Brain microvascular endothelial cell (primary cell): ENCODE data around the gene ANKDD1B.
"Not testable (repeated sequence)": the region's sequence is repeated elsewhere in the genome, so short reads cannot be mapped to it uniquely, and the experiment has no call there.

Experiments
- DNase-seq: peaks from one replicate; pipeline ENCODE4 v3.0.0-alpha.2; 2020
- H3K27ac ChIP-seq: fragments of 250-450 bp; sonication (Bioruptor Pico); 2 replicates; pipeline ENCODE4 v1.5.1; 2020; ENCODE audit warnings: mild to moderate bottlenecking, moderate library complexity
- H3K27me3 ChIP-seq: fragments of 250-450 bp; sonication (Bioruptor Pico); replicated peaks from 2 replicates; pipeline ENCODE4 v1.5.1; 2020; ENCODE audit warnings: mild to moderate bottlenecking
- H3K36me3 ChIP-seq: fragments of 250-450 bp; sonication (Bioruptor Pico); replicated peaks from 2 replicates; pipeline ENCODE4 v1.5.1; 2020; ENCODE audit warnings: mild to moderate bottlenecking
- H3K4me3 ChIP-seq: 2 replicates; pipeline ENCODE4 v1.5.1; 2011; ENCODE audit warnings: low read depth, mild to moderate bottlenecking, control low read depth, low read length, moderate library complexity
- in situ Hi-C: cut with HindIII; loops from 2 replicates; pipeline ENCODE4 v1.10.0; 2017; ENCODE audit warnings: low sequenced_read_pairs, low pct_ligation_motif_present
- TF ChIP-seq, protein P1 (sequence below): IDR thresholded peaks from 2 replicates; pipeline ENCODE4 v1.5.1; 2011; ENCODE audit warnings: low read depth, mild to moderate bottlenecking, moderate library complexity, low read length, control low read depth, inconsistent platforms; ENCODE audit errors: missing control alignments

Gene ANKDD1B

DNA sequence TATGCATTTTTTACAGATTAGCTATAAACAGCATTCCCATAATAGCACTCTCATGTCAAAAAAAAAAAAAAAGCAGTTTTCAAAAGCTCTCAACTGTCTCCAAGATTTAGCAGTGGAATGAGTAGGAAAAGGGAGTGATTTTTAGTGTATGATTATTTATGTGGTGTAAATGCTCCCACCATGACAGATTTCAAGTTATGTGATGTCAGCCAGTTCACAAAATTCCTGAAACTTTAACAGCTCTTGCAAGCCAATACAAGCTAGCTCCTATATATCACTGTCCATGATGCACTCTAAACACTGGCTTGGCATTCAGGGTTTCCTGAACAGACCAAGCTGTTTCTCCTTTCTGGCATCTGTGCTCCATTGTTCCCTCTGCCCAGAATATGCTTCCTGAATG is 7.9 kb upstream of the ANKDD1B start:
- no peak for DNase-seq
- in situ Hi-C loops, result no loop called here

DNA sequence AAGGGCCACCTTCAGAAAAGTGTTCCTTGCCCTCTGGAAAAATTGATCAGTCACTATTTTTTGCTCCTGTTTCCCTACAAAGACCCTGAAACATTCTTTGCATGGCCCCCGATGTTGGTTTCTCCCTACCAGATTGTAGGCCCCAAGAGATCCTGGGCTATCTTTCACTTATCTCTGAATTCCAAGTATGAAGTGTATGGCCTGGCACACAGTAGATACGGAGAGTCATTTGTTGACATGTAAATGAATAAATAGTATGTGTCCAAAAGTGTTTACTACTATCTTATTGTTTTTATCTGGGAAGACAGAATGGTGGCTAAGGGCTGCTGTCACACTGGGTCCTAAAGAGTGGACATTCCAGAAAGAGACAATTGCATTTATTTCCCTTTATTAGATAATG is 7.4 kb upstream of the ANKDD1B start:
- TF ChIP-seq, protein P1, sequence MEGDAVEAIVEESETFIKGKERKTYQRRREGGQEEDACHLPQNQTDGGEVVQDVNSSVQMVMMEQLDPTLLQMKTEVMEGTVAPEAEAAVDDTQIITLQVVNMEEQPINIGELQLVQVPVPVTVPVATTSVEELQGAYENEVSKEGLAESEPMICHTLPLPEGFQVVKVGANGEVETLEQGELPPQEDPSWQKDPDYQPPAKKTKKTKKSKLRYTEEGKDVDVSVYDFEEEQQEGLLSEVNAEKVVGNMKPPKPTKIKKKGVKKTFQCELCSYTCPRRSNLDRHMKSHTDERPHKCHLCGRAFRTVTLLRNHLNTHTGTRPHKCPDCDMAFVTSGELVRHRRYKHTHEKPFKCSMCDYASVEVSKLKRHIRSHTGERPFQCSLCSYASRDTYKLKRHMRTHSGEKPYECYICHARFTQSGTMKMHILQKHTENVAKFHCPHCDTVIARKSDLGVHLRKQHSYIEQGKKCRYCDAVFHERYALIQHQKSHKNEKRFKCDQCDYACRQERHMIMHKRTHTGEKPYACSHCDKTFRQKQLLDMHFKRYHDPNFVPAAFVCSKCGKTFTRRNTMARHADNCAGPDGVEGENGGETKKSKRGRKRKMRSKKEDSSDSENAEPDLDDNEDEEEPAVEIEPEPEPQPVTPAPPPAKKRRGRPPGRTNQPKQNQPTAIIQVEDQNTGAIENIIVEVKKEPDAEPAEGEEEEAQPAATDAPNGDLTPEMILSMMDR, result no peak
- no peak for DNase-seq
- no peaks in the 10 kb centered on the region for H3K27me3 ChIP-seq
- H3K36me3 ChIP-seq, result no peaks in the 10 kb centered on the region
- in situ Hi-C loops, result no loop called here
- peak overlapping the region; percentile 86 for H3K27ac ChIP-seq
- no peak overlapping the region for H3K4me3 ChIP-seq

More for the DNA sequence above, 7.9 kb upstream of the ANKDD1B start:
- TF ChIP-seq, protein P1, result no peak
- H3K27me3 ChIP-seq, result no peaks in the 10 kb centered on the region
- H3K27ac ChIP-seq, result peak overlapping the region; percentile 86
- no peaks in the 10 kb centered on the region for H3K36me3 ChIP-seq
- no peak overlapping the region for H3K4me3 ChIP-seq

DNA sequence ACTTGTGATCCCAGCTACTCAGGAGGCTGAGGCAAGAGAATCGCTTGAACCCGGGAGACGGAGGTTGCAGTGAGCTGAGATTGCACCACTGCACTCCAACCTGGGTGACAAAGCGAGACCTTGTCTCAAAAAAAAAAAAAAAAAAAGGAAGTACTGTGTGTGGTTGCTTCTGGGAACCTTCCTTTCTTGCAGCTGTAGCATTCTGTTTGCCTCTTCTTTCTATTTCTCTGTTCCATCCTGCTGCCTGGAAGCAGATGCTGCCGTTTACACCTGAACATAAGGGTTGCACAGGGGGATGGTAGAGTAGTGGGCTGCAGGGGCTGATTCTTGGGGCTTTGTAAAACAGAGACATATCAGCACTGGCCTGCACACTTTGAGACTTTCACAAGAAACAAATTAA is 3.9 kb upstream of the ANKDD1B start:
- in situ Hi-C loops, H3K27ac ChIP-seq, DNase-seq, H3K36me3 ChIP-seq, H3K4me3 ChIP-seq, H3K27me3 ChIP-seq: not testable (repeated sequence)

DNA sequence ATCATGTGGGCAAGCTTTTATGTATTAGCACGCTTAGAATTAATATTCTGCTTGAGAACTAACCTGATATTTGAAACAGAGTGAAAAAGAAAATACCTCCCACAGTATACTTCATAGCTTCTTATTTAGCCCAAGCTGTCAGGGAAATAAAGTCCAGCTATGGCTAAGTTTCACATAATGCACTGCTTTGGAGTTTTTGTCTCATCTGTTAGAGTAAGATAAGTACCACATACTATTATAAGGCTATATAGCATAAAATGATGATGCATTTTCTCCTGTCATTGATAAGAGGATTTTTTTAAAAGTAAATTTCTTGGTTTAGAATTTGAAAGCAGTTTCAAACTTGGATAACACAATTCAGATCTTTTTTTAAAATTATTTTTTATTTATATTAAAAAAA is 2.4 kb upstream of the ANKDD1B start:
- TF ChIP-seq, protein P1, result no peak
- in situ Hi-C loops, result no loop called here
- Histone ChIP-seq H3K27me3 (no peaks in the 10 kb centered on the region), H3K27ac (no peak overlapping the region), H3K4me3 (no peak overlapping the region), H3K36me3 (no peaks in the 10 kb centered on the region)
- DNase-seq, result no peak

DNA sequence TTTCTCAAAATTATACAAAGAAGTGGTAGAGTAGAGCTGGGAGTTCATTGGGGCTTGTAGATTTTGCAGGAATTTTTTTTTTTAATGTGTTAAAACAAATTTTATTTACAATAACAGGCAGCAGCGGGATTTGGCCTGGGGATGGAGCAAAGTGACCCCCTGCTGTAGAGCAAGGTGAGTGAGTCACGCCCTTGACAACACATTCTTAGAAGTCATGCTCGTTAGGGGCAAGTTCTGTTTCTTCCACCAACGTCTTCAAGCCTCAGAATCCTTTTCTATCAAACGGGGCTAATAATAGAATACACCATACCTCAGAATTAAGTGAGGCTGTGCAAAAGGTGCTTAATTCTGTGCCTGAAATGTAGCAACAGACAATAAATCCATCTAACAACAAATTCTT is 1.1 kb upstream of the ANKDD1B start:
- DNase-seq, result no peak
- Histone ChIP-seq H3K4me3 (no peak overlapping the region), H3K36me3 (no peaks in the 10 kb centered on the region), H3K27me3 (no peaks in the 10 kb centered on the region), H3K27ac (no peak overlapping the region)
- in situ Hi-C loops, result no loop called here
- TF ChIP-seq, protein P1, result no peak

DNA sequence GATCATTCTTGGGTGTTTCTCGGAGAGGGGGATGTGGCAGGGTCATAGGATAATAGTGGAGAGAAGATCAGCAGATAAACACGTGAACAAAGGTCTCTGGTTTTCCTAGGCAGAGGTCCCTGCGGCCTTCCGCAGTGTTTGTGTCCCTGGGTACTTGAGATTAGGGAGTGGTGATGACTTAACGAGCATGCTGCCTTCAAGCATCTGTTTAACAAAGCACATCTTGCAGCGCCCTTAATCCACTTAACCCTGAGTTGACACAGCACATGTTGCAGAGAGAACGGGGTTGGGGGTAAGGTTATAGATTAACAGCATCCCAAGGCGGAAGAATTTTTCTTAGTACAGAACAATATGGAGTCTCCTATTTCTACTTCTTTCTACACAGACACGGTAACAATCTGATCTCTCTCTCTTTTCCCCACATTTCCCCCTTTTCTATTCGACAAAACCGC is 368 bp upstream of the ANKDD1B start:
- Histone ChIP-seq H3K27ac (peak overlapping the region; percentile 46), H3K4me3 (peak overlapping the region; percentile 58)
- H3K36me3 ChIP-seq, H3K27me3 ChIP-seq, in situ Hi-C loops, DNase-seq: not testable (repeated sequence)

DNA sequence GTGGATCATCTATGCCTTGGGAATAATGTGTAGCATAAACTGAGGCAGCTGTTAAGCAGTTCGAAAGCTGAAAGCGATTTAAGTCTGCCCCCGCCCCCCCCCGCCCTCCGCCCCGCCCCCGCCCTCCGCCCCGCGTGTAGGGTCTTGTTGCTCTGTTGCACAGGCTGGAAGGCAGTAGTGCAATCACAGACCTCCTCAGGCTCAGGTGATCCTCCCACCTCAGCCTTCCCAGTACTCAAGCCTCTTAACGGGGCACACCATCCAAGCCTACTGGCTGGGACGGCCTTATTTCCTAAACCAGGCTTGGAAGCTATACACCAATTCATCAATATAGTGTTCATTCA is 945 bp downstream of the ANKDD1B start:
- in situ Hi-C loops, result no loop called here

More for the DNA sequence above, 945 bp downstream of the ANKDD1B start:
- TF ChIP-seq, protein P1, result no peak
- Histone ChIP-seq H3K36me3 (no peaks in the 10 kb centered on the region), H3K27me3 (no peaks in the 10 kb centered on the region), H3K27ac (no peak overlapping the region), H3K4me3 (no peak overlapping the region)
- no peak for DNase-seq
